Suprapubic skin (tissue), 4 donors: ENCODE measurements around the gene CTBP2. TPM values are rescaled to one million over a fixed set of nuclear protein-coding genes. Genes with fewer than 3 reads are reported as not detected.

ENCODE experiments used
- DNase-seq, 2 donors: peaks; one replicate each; pipeline ENCODE4 v3.0.0-alpha.2; 2019; ENCODE audit warnings: low spot score in 2 of 2
- H3K27ac ChIP-seq: fragments of 200-600 bp; sonication (generic); one replicate; pipeline ENCODE4 v1.5.1; 2019
- H3K27me3 ChIP-seq: fragments of 200-600 bp; sonication (generic); one replicate; pipeline ENCODE4 v1.5.1; 2019
- H3K36me3 ChIP-seq: fragments of 200-600 bp; sonication (generic); one replicate; pipeline ENCODE4 v1.5.1; 2019
- H3K4me1 ChIP-seq: fragments of 200-600 bp; sonication (generic); one replicate; pipeline ENCODE4 v1.5.1; 2019
- H3K4me3 ChIP-seq: fragments of 200-600 bp; sonication (generic); one replicate; pipeline ENCODE4 v1.5.1; 2019; ENCODE audit warnings: mild to moderate bottlenecking
- H3K9me3 ChIP-seq: fragments of 200-600 bp; sonication (generic); one replicate; pipeline ENCODE4 v1.5.1; 2019
- EP300 ChIP-seq: sonication (generic); formaldehyde crosslinking; IDR thresholded peaks from one replicate; pipeline ENCODE4 v1.6.1; 2017; ENCODE audit warnings: antibody characterized with exemption
- POLR2A ChIP-seq, 2 donors: fragments of 450-650 bp; IDR thresholded peaks; one replicate each; pipeline ENCODE4 v1.6.1; 2017; ENCODE audit warnings: antibody characterized with exemption in 2 of 2, mild to moderate bottlenecking in 2 of 2, moderate library complexity in 2 of 2
- POLR2AphosphoS5 ChIP-seq, 3 donors: sonication (generic); formaldehyde crosslinking; IDR thresholded peaks; one replicate each; pipeline ENCODE4 v1.6.1; 2017; ENCODE audit warnings: antibody characterized with exemption in 3 of 3
- WGBS: methylation state at CpG from one replicate; pipeline ENCODE4 v1.1.5; 2018; 5-methylcytosine and 5-hydroxymethylcytosine counted together
- total RNA-seq, 4 donors: library from RNA; depleted of rRNA; stranded (reverse); fragments of >200 nt; gene quantifications; one replicate each; pipeline ENCODE4 v1.1.0, GENCODE V29; 2016
- TF ChIP-seq, protein P1 (sequence below), 2 donors: fragments of 200-600 bp in 1 of 2; fragments of 450-650 bp in 1 of 2; sonication (generic) in 1 of 2; IDR thresholded peaks; one replicate each; pipeline ENCODE4 v1.5.1; 2016 to 2019; ENCODE audit warnings: antibody characterized with exemption in 2 of 2, mild to moderate bottlenecking in 1 of 2, moderate library complexity in 1 of 2

The CTBP2 gene
- total RNA-seq, 4 donors from 2014 or later: 19.7 to 45.7 (median 29.4) TPM

DNA sequence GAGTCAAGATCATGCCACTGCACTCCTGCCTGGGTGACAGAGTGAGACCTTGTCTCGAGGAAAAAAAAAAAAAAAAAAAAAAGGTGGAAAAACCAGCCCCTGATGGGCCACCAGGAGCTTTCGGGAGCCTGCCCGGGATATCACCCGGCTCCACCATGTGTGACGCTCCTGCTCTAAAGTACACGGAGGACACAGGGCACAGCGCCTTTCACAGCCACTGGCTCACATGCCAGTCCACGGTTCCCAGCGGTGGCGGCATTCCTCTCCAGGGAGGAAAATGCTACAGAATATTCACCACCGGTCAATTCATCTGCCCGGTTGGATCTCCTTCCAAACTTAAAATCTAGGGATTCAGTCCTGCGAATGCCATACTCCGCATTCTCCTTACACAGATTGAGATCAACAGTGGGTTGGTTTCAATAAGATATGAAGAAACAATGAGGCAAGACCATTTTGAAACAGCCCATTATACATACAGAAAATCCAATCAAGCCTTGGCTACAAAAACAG lies 81.2 kb downstream of the CTBP2 start:
- H3K4me1 ChIP-seq: no peaks in the 10 kb centered on the region
- no peaks in the 10 kb centered on the region for H3K9me3 ChIP-seq
- H3K27me3 ChIP-seq: no peaks in the 10 kb centered on the region
- no peak for DNase-seq
- peaks cover 13% of the 10 kb centered on the region for H3K36me3 ChIP-seq
- H3K4me3 ChIP-seq: no peak overlapping the region
- H3K27ac ChIP-seq: no peak overlapping the region
- WGBS: 93% methylated on average over 14 of the region's 14 CpGs
- TF ChIP-seq, protein P1, sequence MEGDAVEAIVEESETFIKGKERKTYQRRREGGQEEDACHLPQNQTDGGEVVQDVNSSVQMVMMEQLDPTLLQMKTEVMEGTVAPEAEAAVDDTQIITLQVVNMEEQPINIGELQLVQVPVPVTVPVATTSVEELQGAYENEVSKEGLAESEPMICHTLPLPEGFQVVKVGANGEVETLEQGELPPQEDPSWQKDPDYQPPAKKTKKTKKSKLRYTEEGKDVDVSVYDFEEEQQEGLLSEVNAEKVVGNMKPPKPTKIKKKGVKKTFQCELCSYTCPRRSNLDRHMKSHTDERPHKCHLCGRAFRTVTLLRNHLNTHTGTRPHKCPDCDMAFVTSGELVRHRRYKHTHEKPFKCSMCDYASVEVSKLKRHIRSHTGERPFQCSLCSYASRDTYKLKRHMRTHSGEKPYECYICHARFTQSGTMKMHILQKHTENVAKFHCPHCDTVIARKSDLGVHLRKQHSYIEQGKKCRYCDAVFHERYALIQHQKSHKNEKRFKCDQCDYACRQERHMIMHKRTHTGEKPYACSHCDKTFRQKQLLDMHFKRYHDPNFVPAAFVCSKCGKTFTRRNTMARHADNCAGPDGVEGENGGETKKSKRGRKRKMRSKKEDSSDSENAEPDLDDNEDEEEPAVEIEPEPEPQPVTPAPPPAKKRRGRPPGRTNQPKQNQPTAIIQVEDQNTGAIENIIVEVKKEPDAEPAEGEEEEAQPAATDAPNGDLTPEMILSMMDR (IDR thresholded peaks at IDR 0.05): no peak
- no peak for TF ChIP-seq EP300
- TF ChIP-seq POLR2AphosphoS5 (IDR thresholded peaks at IDR 0.05): no peak
- no peak for TF ChIP-seq POLR2A (IDR thresholded peaks at IDR 0.05)

DNA sequence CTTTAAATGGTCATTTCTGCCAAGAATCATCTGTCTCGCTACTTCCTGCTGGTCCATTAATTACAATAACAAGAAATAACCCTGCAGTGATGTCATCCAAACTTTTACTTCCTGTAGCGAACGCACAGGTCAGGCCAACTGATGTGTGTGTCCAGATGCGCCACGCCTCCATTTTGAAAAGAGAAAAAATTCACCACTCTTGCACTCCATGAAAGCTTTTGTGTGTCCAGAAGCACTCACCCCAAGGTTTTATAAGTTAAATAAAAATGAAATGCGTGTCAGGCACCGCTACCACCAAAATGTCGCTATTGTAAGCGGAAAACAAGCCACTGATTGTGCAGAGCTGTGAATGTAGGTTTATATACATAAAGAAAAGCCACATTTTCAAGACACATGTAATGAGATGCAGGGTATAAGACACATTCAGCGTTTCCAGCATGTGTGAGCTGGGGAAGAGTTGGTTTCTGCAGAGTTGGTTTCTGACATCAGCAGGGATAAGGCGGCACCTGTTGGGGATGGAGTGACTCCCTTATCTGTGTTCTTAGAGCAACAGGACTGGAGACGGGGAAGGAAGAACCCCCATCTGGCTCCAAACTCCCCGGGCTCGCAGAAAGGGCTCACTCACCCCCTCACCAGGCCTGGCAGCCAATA lies 83.3 kb downstream of the CTBP2 start:
- Histone ChIP-seq H3K27ac (no peak overlapping the region), H3K9me3 (no peaks in the 10 kb centered on the region), H3K4me3 (no peak overlapping the region), H3K36me3 (peaks cover 18% of the 10 kb centered on the region), H3K4me1 (no peaks in the 10 kb centered on the region), H3K27me3 (no peaks in the 10 kb centered on the region)
- DNase-seq: no peak
- TF ChIP-seq, protein P1 (IDR thresholded peaks at IDR 0.05): no peak
- TF ChIP-seq POLR2A (IDR thresholded peaks at IDR 0.05): no peak
- TF ChIP-seq EP300: no peak
- TF ChIP-seq POLR2AphosphoS5 (IDR thresholded peaks at IDR 0.05): no peak
- 82% methylated on average over 14 of the region's 14 CpGs for WGBS

DNA sequence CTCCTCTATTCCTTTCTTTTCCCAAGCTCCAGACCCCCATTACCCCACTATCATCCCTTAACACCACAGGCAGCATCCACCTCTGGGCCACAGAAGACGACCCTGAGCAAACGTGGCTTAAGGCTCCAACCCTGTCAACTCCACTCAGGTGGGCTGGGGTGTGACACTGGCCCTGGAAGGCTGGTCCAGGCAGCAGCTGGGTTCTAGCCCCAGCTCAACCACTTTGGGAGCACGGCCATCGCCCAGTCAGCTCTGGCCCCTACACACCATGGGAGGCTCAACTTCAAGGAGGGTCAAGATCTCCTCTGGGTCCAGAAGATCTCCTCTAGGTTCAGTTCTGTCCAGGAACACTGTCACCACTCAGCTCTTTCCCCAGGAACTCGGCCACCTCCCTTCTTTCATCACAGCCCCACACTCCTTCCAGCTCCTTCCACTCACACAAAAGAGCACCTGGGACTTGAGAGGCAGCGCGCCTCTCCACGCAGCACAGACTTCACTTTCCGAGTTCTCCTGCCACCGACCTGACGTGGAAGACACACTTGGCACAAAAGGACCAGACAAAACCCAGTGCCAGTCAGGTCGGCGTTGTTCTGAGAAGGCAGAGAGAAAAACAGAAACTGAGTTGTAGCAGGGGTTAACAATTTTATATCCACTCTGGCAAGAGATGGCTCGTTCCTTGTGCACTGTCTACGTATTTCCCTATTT lies 84.1 kb downstream of the CTBP2 start:
- WGBS: 87% methylated on average over 15 of the region's 15 CpGs

DNA sequence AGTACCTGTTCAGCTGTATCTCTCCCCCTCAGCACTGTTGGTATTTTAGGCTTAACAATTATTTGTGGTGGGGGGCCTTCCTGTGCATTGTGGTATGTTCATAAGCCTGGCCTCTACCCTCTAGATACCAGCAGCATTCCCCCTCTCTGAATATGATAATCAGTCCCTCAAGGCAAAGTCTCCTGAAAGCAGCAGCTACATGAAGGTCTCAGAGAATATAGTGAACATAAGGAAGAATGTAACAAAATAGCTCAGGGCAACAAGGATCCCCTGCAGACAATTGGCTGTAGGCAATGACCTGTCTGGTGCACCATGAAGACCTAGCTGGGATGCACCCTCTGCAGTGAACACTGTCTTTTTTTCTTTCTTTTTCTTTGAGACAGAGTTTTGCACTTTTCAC lies 86.4 kb downstream of the CTBP2 start:
- H3K27ac ChIP-seq: no peak overlapping the region
- TF ChIP-seq, protein P1 (IDR thresholded peaks at IDR 0.05): no peak
- TF ChIP-seq EP300: no peak
- TF ChIP-seq POLR2A (IDR thresholded peaks at IDR 0.05): no peak
- TF ChIP-seq POLR2AphosphoS5 (IDR thresholded peaks at IDR 0.05): no peak
- H3K27me3 ChIP-seq: no peaks in the 10 kb centered on the region
- H3K4me3 ChIP-seq: no peak overlapping the region
- DNase-seq: no peak
- no peaks in the 10 kb centered on the region for H3K9me3 ChIP-seq
- no peaks in the 10 kb centered on the region for H3K4me1 ChIP-seq
- peaks cover 15% of the 10 kb centered on the region for H3K36me3 ChIP-seq

More for the DNA sequence above, 84.1 kb downstream of the CTBP2 start:
- Histone ChIP-seq H3K4me1 (no peaks in the 10 kb centered on the region), H3K36me3 (peaks cover 15% of the 10 kb centered on the region), H3K4me3 (no peak overlapping the region), H3K27ac (no peak overlapping the region), H3K27me3 (no peaks in the 10 kb centered on the region), H3K9me3 (no peaks in the 10 kb centered on the region)
- peak in 1 of 2 donors; percentile 22 for DNase-seq
- TF ChIP-seq EP300 (no peak), POLR2AphosphoS5 (IDR thresholded peaks at IDR 0.05) (no peak), POLR2A (IDR thresholded peaks at IDR 0.05) (no peak)
- TF ChIP-seq, protein P1 (IDR thresholded peaks at IDR 0.05): no peak

DNA sequence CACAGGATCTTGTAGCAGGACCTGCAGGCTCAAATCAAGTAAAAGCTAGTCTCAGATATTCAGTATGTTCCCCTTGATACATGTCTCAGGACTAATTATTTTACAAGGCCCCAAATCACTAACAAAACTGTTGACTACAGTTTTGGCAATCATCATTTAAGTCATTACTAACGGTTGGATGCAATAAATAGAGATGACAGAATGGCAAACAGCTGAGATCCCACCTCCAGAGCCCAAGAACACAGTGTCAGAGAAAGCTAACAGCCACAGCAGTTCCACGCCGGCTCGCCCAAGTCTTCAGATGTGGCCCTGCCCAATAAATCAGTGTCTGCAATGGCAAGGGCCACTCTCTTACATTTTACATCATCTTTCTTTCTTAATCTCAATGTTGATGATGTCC lies 87.6 kb downstream of the CTBP2 start:
- peaks cover 15% of the 10 kb centered on the region for H3K36me3 ChIP-seq
- DNase-seq: no peak
- WGBS: 75% methylated on average over 4 of the region's 4 CpGs

More for the DNA sequence above, 87.6 kb downstream of the CTBP2 start:
- Histone ChIP-seq H3K9me3 (no peaks in the 10 kb centered on the region), H3K27ac (no peak overlapping the region), H3K4me3 (no peak overlapping the region), H3K4me1 (peaks cover 4% of the 10 kb centered on the region), H3K27me3 (no peaks in the 10 kb centered on the region)
- no peak for TF ChIP-seq POLR2AphosphoS5 (IDR thresholded peaks at IDR 0.05)
- TF ChIP-seq POLR2A (IDR thresholded peaks at IDR 0.05): no peak
- TF ChIP-seq, protein P1 (IDR thresholded peaks at IDR 0.05): no peak
- no peak for TF ChIP-seq EP300
